ENCODE measurements around the gene ARHGEF3. TPM values are rescaled to one million over a fixed set of nuclear protein-coding genes. Genes with fewer than 3 reads are reported as not detected.
"Not testable (repeated sequence)": the region's sequence is repeated elsewhere in the genome, so short reads cannot be mapped to it uniquely, and the experiment has no call there.

ARHGEF3 gene
- total RNA-seq, 1 experiment from 2014 or later, result 1.3 TPM

- intact Hi-C loops (cut with micrococcal nuclease; ENCODE audit: unreplicated experiment), result no loop called here
- no TSS peak for BruUV-seq (replicated peaks)
- TF ChIP-seq EZH2 (IDR thresholded peaks at IDR 0.05; ENCODE audit: borderline replicate concordance, low read depth, low read length, poor library complexity, severe bottlenecking), result no peak
- no peak for TF ChIP-seq CTCF (conservative IDR thresholded peaks at IDR 0.05; ENCODE audit: low read depth, low read length)
- no peak overlapping the region for H3K27ac ChIP-seq (ENCODE audit: low read depth, low read length, poor library complexity, severe bottlenecking)
- DNase-seq (ENCODE audit: low spot score), result no peak
- H3K9me3 ChIP-seq (ENCODE audit: low read depth, low read length, poor library complexity, severe bottlenecking), result no peaks in the 10 kb centered on the region
- POLR2A ChIA-PET (ENCODE audit: low non-redundant PET), result no interaction called here
- H3K4me3 ChIP-seq (ENCODE audit: low read depth, low read length, poor library complexity, severe bottlenecking), result no peak overlapping the region
- H3K4me1 ChIP-seq (ENCODE audit: insufficient read depth, low read length, poor library complexity, severe bottlenecking), result no peaks in the 10 kb centered on the region
- CTCF ChIA-PET, result interaction anchor here (0.8 kb wide), 1 partner anchor 99 kb away, joined by 3 read pairs; no protein-coding TSS in a partner anchor
- no peaks in the 10 kb centered on the region for H3K36me3 ChIP-seq (ENCODE audit: insufficient read depth, low read length, poor library complexity, severe bottlenecking)
- no peaks in the 10 kb centered on the region for H3K27me3 ChIP-seq (replicated peaks; ENCODE audit: insufficient read depth, low read depth, low read length, poor library complexity)
These were observed 101.6 kb downstream of the ARHGEF3 start for GRCh38 chr3:56700151-56700550.

DNA sequence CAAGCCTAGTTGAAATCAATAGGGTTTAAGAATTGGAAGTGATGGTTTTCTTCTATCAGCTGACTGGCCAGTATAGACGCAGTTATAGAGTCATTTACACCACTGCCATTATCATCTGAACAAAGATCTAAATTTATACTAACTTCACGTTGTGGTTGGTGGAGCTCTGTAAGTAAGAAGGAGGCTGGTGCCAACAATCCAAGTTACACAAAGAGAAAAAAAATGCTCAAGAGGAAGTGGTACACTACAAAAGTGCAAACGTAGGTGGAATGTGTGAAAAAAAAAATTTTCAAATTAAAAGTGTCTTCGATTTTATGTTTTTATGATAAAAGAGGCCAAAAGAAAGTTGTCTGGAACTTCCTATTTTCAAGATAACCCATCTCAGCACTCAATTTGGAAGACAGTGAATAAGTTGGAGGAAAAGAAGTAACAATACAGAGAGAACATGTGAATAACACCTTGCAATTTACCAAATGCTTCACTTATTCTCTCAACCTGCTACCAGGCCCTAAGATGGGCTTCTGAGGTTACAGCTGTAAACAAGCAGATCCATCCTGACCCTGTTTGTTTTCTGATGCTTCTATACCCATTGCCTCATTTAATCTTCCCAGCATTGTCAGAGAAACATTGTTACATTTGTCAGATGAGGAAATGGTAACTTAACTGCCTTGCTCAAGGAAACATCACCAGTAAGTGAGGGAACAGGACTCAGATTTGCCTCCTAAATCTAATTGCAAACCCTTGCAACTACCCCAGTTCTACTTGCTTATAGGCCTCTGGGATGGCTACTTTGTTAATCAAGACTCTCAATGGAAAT is 106.7 kb downstream of the ARHGEF3 start:
- Histone ChIP-seq H3K27ac (ENCODE audit: low read depth, low read length, poor library complexity, severe bottlenecking) (no peak overlapping the region), H3K9me3 (ENCODE audit: low read depth, low read length, poor library complexity, severe bottlenecking) (no peaks in the 10 kb centered on the region), H3K4me1 (ENCODE audit: insufficient read depth, low read length, poor library complexity, severe bottlenecking) (no peaks in the 10 kb centered on the region), H3K36me3 (ENCODE audit: insufficient read depth, low read length, poor library complexity, severe bottlenecking) (no peaks in the 10 kb centered on the region), H3K27me3 (replicated peaks; ENCODE audit: insufficient read depth, low read depth, low read length, poor library complexity) (no peaks in the 10 kb centered on the region), H3K4me3 (ENCODE audit: low read depth, low read length, poor library complexity, severe bottlenecking) (no peak overlapping the region)
- BruUV-seq (replicated peaks), result no TSS peak
- ChIA-PET POLR2A (ENCODE audit: low non-redundant PET) (no interaction called here), CTCF (no interaction called here)
- TF ChIP-seq CTCF (conservative IDR thresholded peaks at IDR 0.05; ENCODE audit: low read depth, low read length), result no peak
- no peak for TF ChIP-seq EZH2 (IDR thresholded peaks at IDR 0.05; ENCODE audit: borderline replicate concordance, low read depth, low read length, poor library complexity, severe bottlenecking)
- no peak for DNase-seq (ENCODE audit: low spot score)
- intact Hi-C loops (cut with micrococcal nuclease; ENCODE audit: unreplicated experiment), result no loop called here

DNA sequence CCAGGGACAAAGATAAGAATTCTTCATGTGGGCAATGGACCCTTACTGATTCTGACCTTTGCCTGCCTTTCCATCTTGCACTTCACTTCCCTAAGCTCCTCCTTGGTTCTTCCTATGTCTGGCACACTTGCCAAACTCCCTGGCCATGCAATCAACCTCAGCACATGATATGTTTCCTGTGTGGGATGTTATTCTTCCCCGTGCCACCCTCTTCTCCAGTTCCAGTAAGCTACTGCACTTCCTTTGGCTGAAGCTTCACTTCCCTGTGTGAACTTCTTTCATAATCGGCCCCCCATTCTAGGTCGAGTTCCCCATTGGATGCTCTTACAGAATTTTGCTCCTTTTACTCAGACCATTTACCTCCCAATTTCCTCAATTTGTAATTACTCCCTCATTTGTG is 108.0 kb downstream of the ARHGEF3 start:
- no peaks in the 10 kb centered on the region for H3K9me3 ChIP-seq (ENCODE audit: low read depth, low read length, poor library complexity, severe bottlenecking)
- ChIA-PET CTCF (no interaction called here), POLR2A (ENCODE audit: low non-redundant PET) (no interaction called here)
- TF ChIP-seq EZH2 (IDR thresholded peaks at IDR 0.05; ENCODE audit: borderline replicate concordance, low read depth, low read length, poor library complexity, severe bottlenecking) (no peak), CTCF (conservative IDR thresholded peaks at IDR 0.05; ENCODE audit: low read depth, low read length) (no peak)
- H3K36me3 ChIP-seq (ENCODE audit: insufficient read depth, low read length, poor library complexity, severe bottlenecking), result no peaks in the 10 kb centered on the region
- no peaks in the 10 kb centered on the region for H3K4me1 ChIP-seq (ENCODE audit: insufficient read depth, low read length, poor library complexity, severe bottlenecking)
- DNase-seq (ENCODE audit: low spot score), result no peak
- H3K27me3 ChIP-seq (replicated peaks; ENCODE audit: insufficient read depth, low read depth, low read length, poor library complexity), result no peaks in the 10 kb centered on the region
- intact Hi-C loops (cut with micrococcal nuclease; ENCODE audit: unreplicated experiment), result no loop called here
- H3K4me3 ChIP-seq (ENCODE audit: low read depth, low read length, poor library complexity, severe bottlenecking), result no peak overlapping the region
- no peak overlapping the region for H3K27ac ChIP-seq (ENCODE audit: low read depth, low read length, poor library complexity, severe bottlenecking)
- no TSS peak for BruUV-seq (replicated peaks)

DNA sequence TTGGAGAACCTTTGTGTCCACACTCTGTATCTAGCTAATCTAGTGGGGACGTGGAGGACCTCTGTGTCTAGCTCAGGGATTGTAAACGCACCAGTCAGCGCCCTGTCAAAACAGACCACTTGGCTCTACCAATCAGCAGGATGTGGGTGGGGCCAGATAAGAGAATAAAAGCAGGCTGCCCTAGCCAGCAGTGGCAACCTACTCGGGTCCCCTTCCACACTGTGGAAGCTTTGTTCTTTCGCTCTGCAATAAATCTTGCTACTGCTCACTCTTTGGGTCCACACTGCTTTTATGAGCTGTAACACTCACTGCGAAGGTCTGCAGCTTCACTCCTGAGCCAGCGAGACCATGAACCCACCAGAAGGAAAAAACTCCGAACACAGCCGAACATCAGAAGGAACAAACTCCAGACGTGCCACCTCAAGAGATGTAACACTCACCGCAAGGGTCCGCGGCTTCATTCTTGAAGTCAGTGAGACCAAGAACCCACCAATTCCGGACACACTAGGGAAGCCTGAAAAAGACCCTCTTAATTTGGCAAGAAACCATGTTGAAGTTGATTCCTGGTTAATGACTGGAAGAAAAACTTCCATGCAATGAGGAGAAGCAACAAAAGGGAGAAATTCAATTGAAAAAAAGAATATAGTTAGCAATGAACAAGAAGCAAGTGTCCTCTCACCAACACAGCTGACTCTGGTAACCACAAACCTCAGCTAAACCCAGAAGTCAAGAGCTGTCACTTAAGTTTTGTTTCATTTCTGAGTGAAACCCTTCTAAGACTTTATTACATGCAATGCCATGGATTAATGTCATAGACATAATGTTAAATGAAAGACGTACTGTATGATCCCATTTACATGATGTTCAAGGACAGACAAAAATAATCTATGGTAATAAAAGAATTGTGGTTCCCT is 109.0 kb downstream of the ARHGEF3 start:
- H3K36me3 ChIP-seq (ENCODE audit: insufficient read depth, low read length, poor library complexity, severe bottlenecking); intact Hi-C loops (cut with micrococcal nuclease; ENCODE audit: unreplicated experiment); H3K27me3 ChIP-seq (replicated peaks; ENCODE audit: insufficient read depth, low read depth, low read length, poor library complexity); CTCF ChIA-PET; H3K4me1 ChIP-seq (ENCODE audit: insufficient read depth, low read length, poor library complexity, severe bottlenecking); H3K27ac ChIP-seq (ENCODE audit: low read depth, low read length, poor library complexity, severe bottlenecking); DNase-seq (ENCODE audit: low spot score); POLR2A ChIA-PET (ENCODE audit: low non-redundant PET); BruUV-seq (replicated peaks); H3K4me3 ChIP-seq (ENCODE audit: low read depth, low read length, poor library complexity, severe bottlenecking); H3K9me3 ChIP-seq (ENCODE audit: low read depth, low read length, poor library complexity, severe bottlenecking): not testable (repeated sequence)

GRCh38 chr3:56692001-56692365 is 109.8 kb downstream of the ARHGEF3 start:
- CTCF ChIA-PET; H3K9me3 ChIP-seq (ENCODE audit: low read depth, low read length, poor library complexity, severe bottlenecking); H3K36me3 ChIP-seq (ENCODE audit: insufficient read depth, low read length, poor library complexity, severe bottlenecking); DNase-seq (ENCODE audit: low spot score); H3K4me3 ChIP-seq (ENCODE audit: low read depth, low read length, poor library complexity, severe bottlenecking); intact Hi-C loops (cut with micrococcal nuclease; ENCODE audit: unreplicated experiment); BruUV-seq (replicated peaks); H3K27ac ChIP-seq (ENCODE audit: low read depth, low read length, poor library complexity, severe bottlenecking); POLR2A ChIA-PET (ENCODE audit: low non-redundant PET); H3K4me1 ChIP-seq (ENCODE audit: insufficient read depth, low read length, poor library complexity, severe bottlenecking); H3K27me3 ChIP-seq (replicated peaks; ENCODE audit: insufficient read depth, low read depth, low read length, poor library complexity): not testable (repeated sequence)

Measured in A673 (cell line).